HepG2 (cell line): Measurements from ENCODE around the gene GLB1L. TPM values are rescaled to one million over a fixed set of nuclear protein-coding genes. Genes with fewer than 3 reads are reported as not detected.

ENCODE experiments used
- ATAC-seq: fragments of 200-7000 bp; cut with Tn5 transposase; 3 replicates; pipeline ENCODE4 v1.9.1; 2020; ENCODE audit warnings: mild to moderate bottlenecking, moderate library complexity
- BruUV-seq: library from RNA; stranded (reverse); fragments of 400-500 nt; replicated peaks from 2 replicates; lab custom pipeline; 2021; lab: Mats Ljungman, UMichigan
- CTCF ChIA-PET: fragments of 300-600 bp; formaldehyde crosslinking; extraction: SDS; loops from one replicate; lab custom pipeline; 2021; ENCODE audit warnings: low total read pairs, inconsistent platforms, low intra/inter-chr PET ratio; lab: Yijun Ruan, JAX
- POLR2A ChIA-PET: fragments of 350-600 bp; sonication (Branson Sonifier 250); formaldehyde crosslinking; loops from one replicate; lab custom pipeline; 2020; ENCODE audit warnings: antibody characterized with exemption, inconsistent platforms; lab: Yijun Ruan, JAX
- DNase-seq: peaks from one replicate; pipeline ENCODE4 v3.0.0-alpha.2; 2015; ENCODE audit warnings: low spot score
- FAIRE-seq: peaks from 3 replicates; lab custom pipeline; 2011; peaks lifted over from hg19 to GRCh38; lab: Jason Lieb, UNC
- H2AFZ ChIP-seq: one replicate; pipeline ENCODE4 v1.6.1; 2011; ENCODE audit warnings: low read length, inconsistent platforms
- H3K27ac ChIP-seq: fragments of 300-600 bp; 3 replicates; pipeline ENCODE4 v1.8.0; 2011; ENCODE audit warnings: mixed run types, mild to moderate bottlenecking, mixed read lengths, low read length, inconsistent platforms; ENCODE audit not compliant: insufficient read depth; ENCODE audit errors: extremely low read length
- H3K27me3 ChIP-seq, 2 experiments: fragments of 200-600 bp in 1 of 2; 2 replicates in 1 of 2; 3 replicates in 1 of 2; pipeline versions ENCODE4 v1.6.0 to v1.8.0; 2011; ENCODE audit warnings: low read length in 2 of 2, mild to moderate bottlenecking in 2 of 2, moderate library complexity in 2 of 2, inconsistent platforms in 1 of 2; ENCODE audit not compliant: insufficient read depth in 2 of 2, control insufficient read depth in 1 of 2
- H3K36me3 ChIP-seq, 2 experiments: fragments of 200-600 bp in 1 of 2; replicated peaks in 1 of 2; 2 replicates in 1 of 2; 3 replicates in 1 of 2; pipeline versions ENCODE4 v1.5.1 to v1.8.0; 2011; ENCODE audit warnings: low read length in 2 of 2, inconsistent platforms in 1 of 2; ENCODE audit not compliant: insufficient read depth in 2 of 2, control insufficient read depth in 1 of 2
- H3K4me1 ChIP-seq: 2 replicates; pipeline ENCODE4 v1.5.1; 2012; ENCODE audit warnings: low read length, inconsistent platforms; ENCODE audit not compliant: insufficient read depth
- H3K4me2 ChIP-seq: 2 replicates; pipeline ENCODE4 v1.6.0; 2011; ENCODE audit warnings: low read depth, low read length, inconsistent platforms
- H3K4me3 ChIP-seq, 3 experiments: fragments of 200-600 bp in 1 of 3; sonication (generic), shearing (Covaris generic) in 1 of 3; replicated peaks in 1 of 3; 2 replicates each; pipeline ENCODE4 v1.5.1; 2011 to 2016; ENCODE audit warnings: low read length in 3 of 3, inconsistent platforms in 2 of 3, low read depth in 2 of 3, mild to moderate bottlenecking in 2 of 3, control low read depth in 1 of 3, mixed read lengths in 1 of 3; ENCODE audit not compliant: insufficient read depth in 1 of 3
- H3K79me2 ChIP-seq: one replicate; pipeline ENCODE4 v1.6.1; 2011; ENCODE audit warnings: low read length, inconsistent platforms; ENCODE audit not compliant: insufficient read depth
- H3K9ac ChIP-seq: 2 replicates; pipeline ENCODE4 v1.6.0; 2011; ENCODE audit warnings: mild to moderate bottlenecking, low read depth, low read length, inconsistent platforms; ENCODE audit not compliant: insufficient read depth
- H3K9me3 ChIP-seq: 2 replicates; pipeline ENCODE4 v1.5.1; 2012; ENCODE audit warnings: mild to moderate bottlenecking, low read length
- H4K20me1 ChIP-seq: 2 replicates; pipeline ENCODE4 v1.6.0; 2011; ENCODE audit warnings: inconsistent platforms, mild to moderate bottlenecking, low read length, moderate library complexity; ENCODE audit not compliant: insufficient read depth
- ELF3 ChIP-seq: IDR thresholded peaks from 2 replicates; pipeline ENCODE4 v1.6.1; 2016; ENCODE audit warnings: missing genetic modification reagents, missing compliant biosample characterization
- PTBP1 ChIP-seq: fragments of 200-400 bp; formaldehyde crosslinking; IDR thresholded peaks from 2 replicates; pipeline ENCODE4 v1.6.1; 2018; ENCODE audit warnings: low read length, low read depth; ENCODE audit not compliant: poor library complexity, severe bottlenecking
- RAD21 ChIP-seq: fragments of 450-650 bp; formaldehyde crosslinking; IDR thresholded peaks from 2 replicates; pipeline ENCODE4 v1.5.0; 2020; ENCODE audit warnings: mild to moderate bottlenecking
- SALL1 ChIP-seq: sonication (generic); formaldehyde crosslinking; IDR thresholded peaks from 2 replicates; pipeline ENCODE4 v1.8.0; 2022; ENCODE audit warnings: mild to moderate bottlenecking, missing genetic modification reagents
- ZFP36 ChIP-seq: fragments of 150-350 bp; IDR thresholded peaks from 2 replicates; pipeline ENCODE4 v1.6.1; 2018; ENCODE audit warnings: borderline replicate concordance, low read length, low read depth; ENCODE audit not compliant: partially characterized antibody
- ZNF792 ChIP-seq: IDR thresholded peaks from 2 replicates; pipeline ENCODE4 v1.6.1; 2016
- ZSCAN20 ChIP-seq: sonication (generic); formaldehyde crosslinking; IDR thresholded peaks from 2 replicates; pipeline ENCODE4 v1.4.0; 2020; ENCODE audit warnings: missing genetic modification reagents, mild to moderate bottlenecking, borderline replicate concordance
- WGBS: methylation state at CpG from one replicate; pipeline ENCODE4 v1.1.6; 2017; ENCODE audit warnings: low lambda C conversion rate; 5-methylcytosine and 5-hydroxymethylcytosine counted together
- in situ Hi-C: cut with HindIII; loops from 2 replicates; pipeline ENCODE4 v1.10.0; 2017; ENCODE audit warnings: low pct_unique_long_range_greater_than_20kb; ENCODE audit not compliant: extremely low pct_ligation_motif_present
- intact Hi-C: fragments of 100-400 bp; cut with micrococcal nuclease; formaldehyde crosslinking; loops from one replicate; pipeline ENCODE4 v1.10.0; 2022; ENCODE audit not compliant: unreplicated experiment
- polyA plus RNA-seq, 8 experiments: library from polyadenylated mRNA; depleted of rRNA in 3 of 8; stranded (reverse) in 7 of 8; unstranded in 1 of 8; fragments of >200 nt; fragmentation: Illumina TruSeq in 4 of 8; extraction: Trizol in 4 of 8; gene quantifications; 2 replicates each; pipeline versions ENCODE4 v1.2.1 to v1.2.3, GENCODE V29; 2011 to 2016; ENCODE audit warnings: low read depth in 4 of 8, missing spikeins in 1 of 8, mixed read lengths in 1 of 8; ENCODE audit not compliant: insufficient read depth in 1 of 8
- total RNA-seq, 5 experiments: library from RNA; depleted of rRNA; stranded (reverse); fragments of >200 nt; fragmentation: Illumina TruSeq; extraction: Trizol; gene quantifications; 2 replicates each; pipeline ENCODE4 v1.2.3, GENCODE V29; 2016; ENCODE audit warnings: low read depth in 1 of 5
- TF ChIP-seq, protein P1 (sequence below): sonication (generic); formaldehyde crosslinking; IDR thresholded peaks from 2 replicates; pipeline ENCODE4 v1.4.0; 2020; ENCODE audit warnings: mild to moderate bottlenecking, missing genetic modification reagents
- TF ChIP-seq, protein P2 (sequence below): sonication (generic); formaldehyde crosslinking; IDR thresholded peaks from 2 replicates; pipeline ENCODE4 v1.5.1; 2020; ENCODE audit warnings: missing genetic modification reagents, mild to moderate bottlenecking, borderline replicate concordance

GLB1L gene
- total and polyA plus RNA-seq, 2 of the 13 experiments (the other 11 are each of a cell fraction or from before 2014, with no cell fraction given): 6.8 to 7.3 TPM

DNA sequence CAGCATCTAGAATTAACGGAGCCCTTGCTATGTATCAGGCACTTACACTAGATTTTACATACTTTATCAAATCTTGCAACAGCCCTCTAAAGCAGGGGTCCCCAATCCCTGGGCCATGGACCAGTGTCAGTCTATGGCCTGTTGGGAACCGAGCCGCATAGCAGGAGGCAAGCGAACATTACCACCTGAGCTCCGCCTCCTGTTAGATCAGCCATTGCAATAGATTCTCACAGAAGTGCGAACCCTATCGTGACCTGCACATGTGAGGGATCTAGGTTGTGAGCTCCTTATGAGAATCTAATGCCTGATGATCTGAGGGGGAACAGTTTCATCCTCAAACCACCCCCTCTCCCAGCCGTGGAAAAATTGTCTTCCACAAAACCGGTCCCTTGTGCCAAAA is 47.4 kb upstream of the GLB1L start:
- Histone ChIP-seq H3K27ac (no peak overlapping the region), H3K9ac (no peak overlapping the region), H3K4me2 (no peak overlapping the region), H3K27me3 (peaks cover 6 to 68% of the 10 kb centered on the region in 2 experiments; a peak in 4 of 5 replicates), H2AFZ (no peak overlapping the region), H3K4me1 (peaks cover 32% of the 10 kb centered on the region)
- WGBS: 58% methylated on average over 9 of the region's 9 CpGs
- intact Hi-C loops: loop anchor here (10.0 kb wide), 1 partner anchor 242 kb away; no protein-coding TSS in a partner anchor
- ATAC-seq (no peak), FAIRE-seq (no peak), DNase-seq (no peak)
- ChIA-PET POLR2A (interaction anchor here (1.1 to 3.6 kb wide), 4 partner anchors 12 to 86 kb away, joined by 4 to 47 read pairs (median 5); partner anchors contain the start of genes DNAJB2 and ZFAND2B), CTCF (no interaction called here)
- TF ChIP-seq, protein P1, sequence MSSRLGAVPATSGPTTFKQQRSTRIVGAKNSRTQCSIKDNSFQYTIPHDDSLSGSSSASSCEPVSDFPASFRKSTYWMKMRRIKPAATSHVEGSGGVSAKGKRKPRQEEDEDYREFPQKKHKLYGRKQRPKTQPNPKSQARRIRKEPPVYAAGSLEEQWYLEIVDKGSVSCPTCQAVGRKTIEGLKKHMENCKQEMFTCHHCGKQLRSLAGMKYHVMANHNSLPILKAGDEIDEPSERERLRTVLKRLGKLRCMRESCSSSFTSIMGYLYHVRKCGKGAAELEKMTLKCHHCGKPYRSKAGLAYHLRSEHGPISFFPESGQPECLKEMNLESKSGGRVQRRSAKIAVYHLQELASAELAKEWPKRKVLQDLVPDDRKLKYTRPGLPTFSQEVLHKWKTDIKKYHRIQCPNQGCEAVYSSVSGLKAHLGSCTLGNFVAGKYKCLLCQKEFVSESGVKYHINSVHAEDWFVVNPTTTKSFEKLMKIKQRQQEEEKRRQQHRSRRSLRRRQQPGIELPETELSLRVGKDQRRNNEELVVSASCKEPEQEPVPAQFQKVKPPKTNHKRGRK (CRISPR knock-in tag): no peak
- TF ChIP-seq RAD21 (CRISPR knock-in tag) (no peak), ZSCAN20 (no peak), PTBP1 (no peak), SALL1 (no peak), ELF3 (CRISPR knock-in tag) (no peak), ZFP36 (no peak), ZNF792 (no peak)
- TF ChIP-seq, protein P2, sequence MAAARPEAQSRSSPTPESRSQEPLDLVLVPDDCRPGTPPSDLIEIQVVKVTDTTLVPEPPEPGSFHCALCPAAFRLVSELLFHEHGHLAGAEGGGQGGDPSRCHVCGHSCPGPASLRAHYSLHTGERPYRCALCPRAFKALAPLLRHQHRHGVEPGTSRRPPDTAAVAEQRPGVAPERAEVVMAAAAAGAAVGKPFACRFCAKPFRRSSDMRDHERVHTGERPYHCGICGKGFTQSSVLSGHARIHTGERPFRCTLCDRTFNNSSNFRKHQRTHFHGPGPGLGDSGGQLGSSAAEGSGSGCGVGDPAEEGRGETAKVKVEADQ (CRISPR knock-in tag): no peak
- TF ChIP-seq, all 625 proteins: peak for 0
- H3K4me3 ChIP-seq: no peak overlapping the region
- H4K20me1 ChIP-seq: no peaks in the 10 kb centered on the region
- H3K9me3 ChIP-seq: no peaks in the 10 kb centered on the region
- no TSS peak for BruUV-seq
- no peaks in the 10 kb centered on the region for H3K79me2 ChIP-seq
- H3K36me3 ChIP-seq: no peaks in the 10 kb centered on the region
- in situ Hi-C loops: no loop called here
